Stimulated activated CD8-positive, alpha-beta memory T cell treated with anti-CD3 and anti-CD28 coated beads, Interleukin-4, amount 100 ng/mL, for 1 hour (primary cell): Measurements from ENCODE around the gene ZNF316.
"Not testable (repeated sequence)": the region's sequence is repeated elsewhere in the genome, so short reads cannot be mapped to it uniquely, and the experiment has no call there.

Experiments
- DNase-seq, 2 donors: peaks; one replicate each; pipeline ENCODE4 v3.0.0-alpha.2; 2020; ENCODE audit warnings: low read depth in 2 of 2, low spot score in 1 of 2

The ZNF316 gene

DNA sequence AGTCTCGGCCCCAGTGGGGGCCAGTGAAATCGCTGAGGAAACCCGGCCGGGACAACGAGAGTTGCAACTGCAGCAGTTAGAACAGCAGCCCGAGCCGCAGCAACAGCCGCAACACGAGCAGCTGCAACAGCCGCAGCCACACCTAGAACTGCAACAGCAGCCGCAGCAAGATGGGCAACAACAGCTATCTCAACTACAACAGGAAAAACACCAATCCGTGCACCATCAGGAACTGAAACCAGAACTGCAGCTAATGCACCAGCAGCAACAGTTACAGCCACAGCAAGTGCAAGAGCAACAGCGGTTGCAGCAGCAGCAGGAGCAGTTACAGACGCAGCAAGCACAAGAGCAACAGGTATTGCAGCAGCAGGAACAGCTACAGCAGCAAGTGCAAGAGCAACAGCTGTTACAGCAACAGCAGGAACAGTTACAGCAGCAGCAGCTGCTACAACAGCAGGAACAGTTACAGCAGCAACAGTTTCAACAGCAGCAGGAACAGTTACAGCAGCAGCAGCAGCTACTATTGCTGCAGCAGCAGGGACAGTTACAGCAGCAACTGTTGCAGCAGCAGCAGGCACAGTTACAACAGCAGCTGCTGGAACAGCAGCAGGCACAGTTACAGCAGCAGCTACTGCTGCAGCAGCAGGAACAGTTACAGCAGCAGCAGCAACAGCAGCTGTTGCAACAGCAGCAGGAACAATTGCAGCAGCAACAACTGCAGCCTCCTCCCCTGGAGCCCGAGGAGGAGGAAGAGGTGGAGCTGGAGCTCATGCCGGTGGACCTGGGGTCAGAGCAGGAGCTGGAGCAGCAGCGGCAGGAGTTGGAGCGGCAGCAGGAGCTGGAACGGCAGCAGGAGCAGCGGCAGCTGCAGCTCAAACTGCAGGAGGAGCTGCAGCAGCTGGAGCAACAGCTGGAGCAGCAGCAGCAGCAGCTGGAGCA lies 15.7 kb upstream of the ZNF316 start:
- DNase-seq = no peak

DNA sequence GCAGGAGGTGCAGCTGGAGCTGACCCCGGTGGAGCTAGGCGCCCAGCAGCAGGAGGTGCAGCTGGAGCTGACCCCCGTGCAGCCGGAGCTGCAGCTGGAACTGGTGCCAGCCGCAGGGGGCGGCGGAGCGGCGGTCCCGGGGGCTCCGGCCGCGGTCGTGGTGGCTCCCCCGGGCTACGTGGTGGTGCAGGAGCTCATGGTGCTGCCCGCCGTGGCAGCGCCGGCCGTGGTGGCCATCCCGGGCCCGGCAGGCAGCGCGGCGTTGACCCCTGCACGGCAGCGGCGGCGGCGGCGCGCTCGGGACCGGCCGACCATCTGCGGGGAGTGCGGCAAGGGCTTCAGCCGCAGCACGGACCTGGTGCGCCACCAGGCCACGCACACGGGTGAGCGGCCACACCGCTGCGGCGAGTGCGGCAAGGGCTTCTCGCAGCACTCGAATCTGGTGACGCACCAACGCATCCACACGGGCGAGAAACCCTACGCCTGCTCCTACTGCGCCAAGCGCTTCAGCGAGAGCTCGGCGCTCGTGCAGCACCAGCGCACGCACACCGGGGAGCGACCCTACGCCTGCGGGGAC lies 14.9 kb upstream of the ZNF316 start:
- no peak for DNase-seq

DNA sequence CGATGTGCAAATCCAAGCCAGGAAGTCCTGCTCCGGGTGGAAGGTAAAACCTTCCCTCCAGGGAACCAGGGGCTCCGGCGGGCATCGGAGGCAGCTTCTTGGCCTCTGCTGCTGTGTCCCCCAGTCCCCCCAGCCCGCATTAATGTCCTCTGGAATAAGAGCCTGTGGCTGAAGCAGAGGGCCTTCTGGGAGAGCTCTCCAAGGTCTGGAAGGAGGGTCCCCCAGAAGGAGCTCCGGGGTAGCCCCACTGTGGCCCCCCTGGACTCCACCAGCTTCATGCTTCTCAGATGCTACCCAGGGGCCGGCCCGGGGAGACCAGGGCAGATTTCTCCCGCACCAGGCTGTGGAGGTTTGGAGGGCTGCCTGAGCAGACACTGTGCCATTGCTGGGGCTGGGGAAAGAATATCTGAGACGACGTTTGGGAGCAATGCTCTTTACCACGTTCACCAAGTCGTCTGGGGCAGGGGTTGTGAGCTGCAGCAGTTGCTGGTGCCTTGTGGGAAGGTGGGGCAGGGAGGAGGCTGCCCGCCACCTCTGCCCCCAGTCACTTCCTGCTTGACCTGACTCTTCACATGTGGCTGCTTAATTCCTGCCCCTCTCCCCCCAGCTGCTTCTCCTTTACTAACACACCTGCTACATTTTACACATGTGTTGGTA lies 13.4 kb upstream of the ZNF316 start:
- DNase-seq = no peak

DNA sequence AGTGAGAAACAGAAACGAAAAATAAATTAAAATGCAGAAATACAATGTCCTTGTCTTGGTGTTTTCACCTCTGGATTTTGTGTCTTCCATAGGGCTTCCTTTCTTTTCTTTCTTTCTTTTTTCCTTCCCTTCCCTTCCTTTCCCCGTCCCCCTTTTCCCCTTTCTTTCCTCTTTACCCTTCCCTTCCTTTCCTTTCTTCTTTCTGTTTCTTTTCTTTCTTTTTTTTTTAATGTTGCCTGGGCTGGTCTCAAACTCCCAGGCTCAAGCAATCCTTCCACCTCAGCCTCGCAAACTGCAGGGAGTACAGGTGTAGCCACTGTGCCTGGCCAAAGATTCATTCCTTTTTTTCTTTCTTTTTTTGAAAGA lies 12.9 kb upstream of the ZNF316 start:
- DNase-seq = no peak

DNA sequence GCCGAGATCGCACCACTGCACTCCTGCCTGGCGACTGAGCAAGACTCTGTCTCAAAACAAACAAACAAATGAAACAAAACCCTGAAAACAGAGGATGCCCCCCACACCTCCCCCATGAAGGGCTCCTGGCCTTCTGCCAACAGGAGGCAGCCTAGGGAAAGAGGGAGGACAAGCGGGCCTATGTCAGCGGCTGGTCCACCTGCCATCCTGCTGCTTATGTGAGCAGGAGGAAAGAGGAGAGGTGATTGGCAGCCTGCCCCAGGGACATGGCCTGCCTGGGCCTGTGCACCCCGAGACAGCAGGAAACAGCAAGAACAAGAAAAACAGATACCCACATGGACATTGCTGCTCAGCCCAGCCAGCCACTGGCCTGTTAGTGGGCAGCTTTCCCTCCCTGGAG lies 9.1 kb upstream of the ZNF316 start:
- DNase-seq = no peak

DNA sequence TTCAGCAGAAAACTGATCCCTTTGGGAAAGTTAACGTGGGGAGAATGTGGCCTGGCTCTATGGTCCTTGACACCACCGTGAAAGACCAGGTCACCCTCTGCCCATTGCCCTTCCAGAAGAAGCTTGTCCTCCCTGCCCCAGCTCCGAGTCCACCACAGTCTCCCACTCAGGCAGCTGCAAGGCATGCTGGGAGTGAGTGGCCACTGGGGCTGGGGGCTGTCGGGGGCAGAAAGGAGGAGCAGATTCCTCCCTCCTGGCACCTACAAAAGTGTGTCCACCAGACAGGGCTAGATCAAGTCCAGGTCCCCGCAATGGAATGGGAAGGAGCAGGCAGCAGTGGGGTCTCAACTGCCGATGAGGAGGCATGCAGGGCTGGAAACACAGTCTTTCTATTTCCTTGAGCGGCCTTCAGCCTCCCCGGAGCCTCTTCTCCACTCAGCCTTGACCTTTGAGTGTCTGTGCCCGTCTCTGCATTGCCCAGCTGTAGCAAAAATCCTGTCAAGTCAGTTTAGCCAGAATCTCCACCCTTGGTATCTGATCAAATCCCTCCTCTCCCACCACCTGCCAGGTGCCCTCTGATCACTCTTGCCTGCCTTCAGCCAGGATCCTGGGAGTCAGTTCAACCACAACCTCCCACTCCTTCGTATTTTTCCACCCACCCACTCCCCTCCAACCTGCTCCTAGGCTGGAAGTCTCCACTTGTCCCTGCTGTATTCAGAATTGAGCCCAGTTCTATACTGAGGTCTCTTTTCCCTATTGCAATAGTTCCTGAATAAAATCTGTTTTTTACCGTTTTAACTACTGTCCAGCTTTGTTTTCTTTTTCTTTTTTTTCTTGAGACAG lies 6.9 kb upstream of the ZNF316 start:
- no peak for DNase-seq

DNA sequence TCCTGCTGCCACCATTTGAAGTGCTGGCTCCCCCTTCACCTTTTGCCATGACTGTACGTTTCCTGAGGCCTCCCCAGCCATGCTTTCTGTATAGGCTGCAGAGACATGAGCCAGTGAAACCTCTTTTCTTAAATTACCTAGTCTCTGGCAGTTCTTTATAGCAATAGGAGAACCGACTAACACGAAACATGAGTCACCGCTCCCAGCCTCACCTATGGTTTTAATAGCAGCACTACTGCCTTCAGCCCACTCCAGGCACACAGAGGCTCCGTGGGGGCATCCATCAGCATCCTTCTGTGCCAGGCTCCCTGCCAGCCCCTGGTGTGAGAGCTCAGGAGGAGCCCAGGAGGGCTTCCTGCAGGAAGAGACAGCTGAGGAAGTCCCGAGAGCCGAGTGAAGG lies 5.5 kb upstream of the ZNF316 start:
- DNase-seq = no peak

DNA sequence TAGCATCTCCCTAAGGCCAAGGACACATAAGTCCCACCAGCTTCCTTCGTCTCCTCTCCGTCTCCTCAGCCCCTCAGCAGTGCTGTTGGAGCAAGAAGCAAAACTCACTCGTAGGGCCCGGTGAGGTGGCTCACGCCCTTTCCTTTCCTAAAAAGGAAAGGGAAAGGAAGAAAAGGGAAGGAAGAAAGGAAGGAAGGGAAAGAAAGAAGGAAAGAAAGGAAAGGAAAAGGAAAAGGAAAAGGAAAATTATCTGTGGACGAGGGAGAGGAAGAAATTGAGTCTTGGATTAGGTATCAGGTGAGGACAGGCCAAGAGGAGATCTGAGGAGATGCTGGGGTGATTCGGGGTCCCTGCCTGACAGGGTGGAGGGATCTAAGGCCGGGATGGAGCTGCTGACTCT lies 3.1 kb upstream of the ZNF316 start:
- no peak for DNase-seq

DNA sequence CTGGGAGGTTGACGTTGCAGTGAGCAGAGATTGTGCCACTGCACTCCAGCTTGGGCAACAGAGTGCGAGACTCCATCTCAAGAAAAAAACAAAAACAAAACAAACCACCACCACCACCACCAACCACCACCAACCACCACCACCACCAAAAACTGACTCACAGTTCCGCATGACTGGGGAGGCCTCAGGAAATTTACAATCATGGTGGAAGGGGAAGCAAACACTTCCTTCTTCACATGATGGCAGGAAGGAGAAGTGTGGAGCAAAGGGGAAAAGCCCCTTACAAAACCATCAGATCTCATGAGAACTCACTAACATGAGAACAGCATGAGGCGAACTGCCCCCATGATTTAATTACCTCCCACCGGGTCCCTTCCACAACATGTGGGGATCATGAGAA lies 2.1 kb upstream of the ZNF316 start:
- not testable (repeated sequence) for DNase-seq

DNA sequence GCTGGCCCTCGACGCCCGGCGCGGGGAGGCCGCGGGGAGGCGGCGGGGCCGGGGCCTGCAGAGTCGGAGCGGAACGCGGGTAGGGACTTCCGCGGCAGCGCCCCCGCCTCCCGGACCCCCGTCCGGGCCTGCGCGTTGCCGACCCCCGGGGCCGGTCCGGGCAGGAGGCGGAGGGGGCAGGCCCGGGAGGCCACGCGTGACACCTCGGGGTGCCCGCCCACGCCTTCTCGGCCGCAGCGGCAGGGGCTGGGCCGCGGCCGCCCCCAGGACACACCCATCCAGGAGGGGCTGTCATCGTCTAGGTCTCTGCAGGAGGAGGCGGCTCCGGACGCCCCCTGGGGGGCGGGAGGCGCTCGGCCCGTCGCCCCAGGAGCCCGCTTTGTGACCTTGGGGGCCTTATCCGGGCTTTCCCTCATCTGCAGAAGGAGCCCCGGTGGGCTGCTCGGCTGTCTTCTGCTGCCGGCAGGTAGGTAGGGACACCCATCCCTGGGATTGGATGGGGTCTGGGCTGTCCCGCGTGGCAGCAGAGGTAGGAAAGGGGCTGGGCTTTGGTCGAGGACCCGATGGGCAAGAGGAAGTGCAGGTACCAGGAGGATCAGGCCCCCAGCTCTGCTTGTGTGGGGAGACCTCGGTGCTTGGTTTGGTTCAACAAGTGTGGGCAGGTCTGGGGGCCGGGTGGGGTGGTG lies 569 bp downstream of the ZNF316 start:
- peak; percentile 27 to 31 for DNase-seq

DNA sequence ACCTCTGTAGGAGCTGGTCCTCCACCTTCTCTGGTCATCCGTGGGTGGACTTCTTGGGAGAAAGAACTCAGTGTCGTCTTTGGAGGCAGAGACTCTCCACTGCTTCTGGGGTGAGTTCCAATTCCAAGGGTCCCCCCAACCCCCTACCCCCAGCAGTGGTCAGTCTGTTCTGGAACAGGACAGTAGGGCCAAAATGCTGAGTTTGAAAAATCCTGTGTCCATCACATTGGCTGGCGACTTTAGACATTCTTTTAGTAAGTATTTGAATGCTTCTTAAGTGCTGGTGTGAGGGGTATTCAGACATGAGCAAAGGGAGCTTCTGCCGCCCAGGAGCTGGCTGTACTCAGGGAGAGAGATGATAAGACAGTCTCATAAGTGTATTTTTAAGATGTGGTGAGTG lies 1.9 kb downstream of the ZNF316 start:
- no peak for DNase-seq

DNA sequence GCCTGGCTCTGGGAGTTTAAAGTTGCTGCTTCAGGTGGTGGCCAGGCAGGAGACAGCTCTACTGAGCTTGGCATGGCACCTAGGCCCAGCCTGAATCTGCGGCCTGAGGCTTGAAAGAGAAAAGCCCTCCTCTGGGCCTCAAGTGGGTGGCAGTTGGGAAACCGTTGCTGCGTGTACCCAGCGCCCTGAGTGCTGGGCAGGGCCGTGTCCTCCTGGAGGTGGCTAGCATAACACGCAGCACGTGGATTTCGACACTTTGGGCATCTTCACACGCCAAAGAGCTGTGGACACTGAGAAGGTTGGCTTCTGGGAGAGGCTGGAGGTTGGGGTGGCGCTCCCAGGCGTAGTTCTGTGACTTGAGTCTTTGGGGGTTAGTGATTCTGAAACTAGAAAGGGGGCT lies 2.5 kb downstream of the ZNF316 start:
- DNase-seq = no peak

DNA sequence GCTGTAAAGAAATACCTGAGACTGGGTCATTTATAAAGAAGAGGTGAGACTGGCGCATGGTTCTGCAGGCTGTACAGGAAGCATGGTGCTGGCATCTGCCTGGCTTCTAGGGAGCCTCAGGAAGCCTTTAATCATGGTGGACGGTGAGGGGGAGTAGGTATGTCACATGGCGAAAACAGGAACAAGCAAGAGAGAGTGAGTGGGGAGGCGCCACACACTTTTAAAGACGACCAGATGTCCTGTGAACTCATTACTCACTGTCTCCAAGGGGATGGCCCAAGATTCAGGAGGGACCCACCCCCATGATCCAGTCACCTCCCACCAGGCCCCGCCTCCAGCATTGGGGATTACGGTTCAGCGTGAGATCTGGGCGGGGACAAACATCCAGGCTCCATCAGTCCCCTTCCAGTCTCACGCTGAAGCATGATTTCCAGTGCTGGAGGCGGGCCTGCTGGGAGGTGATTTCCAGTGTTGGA lies 3.2 kb downstream of the ZNF316 start:
- DNase-seq = no peak

DNA sequence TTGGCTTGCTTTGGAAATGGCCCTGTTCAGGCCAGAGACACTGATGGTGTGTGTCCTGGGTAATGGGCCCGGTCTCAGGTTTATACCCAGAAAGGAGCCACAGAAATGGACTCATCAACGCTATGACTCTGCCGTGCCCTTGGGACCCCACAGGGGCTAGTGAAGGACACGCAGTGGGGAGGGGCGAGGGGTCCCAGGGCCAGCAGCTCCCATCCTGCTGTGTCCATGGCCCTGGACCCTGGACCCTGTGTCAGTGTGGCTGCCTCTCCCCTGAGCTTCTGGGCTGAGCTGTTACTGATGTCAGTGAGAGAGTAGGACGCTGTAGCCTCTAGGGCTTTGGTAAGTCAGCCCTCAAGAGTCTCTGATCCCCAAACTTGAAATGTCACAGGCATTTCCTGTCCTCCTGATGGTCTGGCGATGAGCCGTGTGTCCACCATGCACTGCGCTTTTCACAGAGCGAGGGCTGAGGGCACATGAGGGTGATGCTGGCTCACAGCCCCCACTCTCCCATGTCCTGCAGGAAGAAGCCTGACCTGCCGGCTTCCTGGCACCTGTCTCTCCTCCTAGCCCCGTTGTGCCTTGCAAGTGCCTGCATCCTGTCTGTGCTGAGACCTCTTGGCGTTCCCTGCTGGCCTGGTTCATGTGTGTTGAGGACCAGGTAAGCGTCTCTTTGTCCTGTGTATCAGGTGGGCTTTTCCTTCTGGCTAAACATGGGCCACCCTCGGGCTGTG lies 4.4 kb downstream of the ZNF316 start:
- no peak for DNase-seq

DNA sequence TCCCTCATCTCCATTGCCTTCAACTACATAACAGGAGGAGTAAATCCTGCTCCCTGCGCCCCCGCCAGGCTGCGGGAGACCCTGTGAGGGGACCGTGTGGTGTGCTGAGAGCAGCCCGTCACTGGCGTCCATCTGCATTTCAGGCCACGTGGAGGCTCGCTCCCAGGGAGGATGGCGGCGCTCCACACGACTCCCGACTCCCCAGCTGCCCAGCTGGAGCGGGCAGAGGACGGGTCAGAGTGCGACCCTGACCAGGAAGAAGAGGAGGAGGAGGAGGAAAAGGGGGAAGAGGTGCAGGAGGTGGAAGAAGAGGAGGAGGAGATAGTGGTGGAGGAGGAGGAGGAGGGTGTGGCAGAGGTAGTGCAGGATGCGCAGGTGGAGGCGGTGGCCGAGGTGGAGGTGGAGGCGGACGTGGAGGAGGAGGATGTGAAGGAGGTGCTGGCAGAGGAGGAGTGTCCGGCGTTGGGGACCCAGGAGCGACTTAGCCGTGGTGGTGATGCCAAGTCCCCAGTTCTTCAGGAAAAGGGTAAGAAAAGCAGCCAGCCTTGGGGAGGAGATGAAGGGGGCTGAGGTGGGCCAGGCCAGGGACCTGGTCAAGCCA lies 5.2 kb downstream of the ZNF316 start:
- no peak for DNase-seq

DNA sequence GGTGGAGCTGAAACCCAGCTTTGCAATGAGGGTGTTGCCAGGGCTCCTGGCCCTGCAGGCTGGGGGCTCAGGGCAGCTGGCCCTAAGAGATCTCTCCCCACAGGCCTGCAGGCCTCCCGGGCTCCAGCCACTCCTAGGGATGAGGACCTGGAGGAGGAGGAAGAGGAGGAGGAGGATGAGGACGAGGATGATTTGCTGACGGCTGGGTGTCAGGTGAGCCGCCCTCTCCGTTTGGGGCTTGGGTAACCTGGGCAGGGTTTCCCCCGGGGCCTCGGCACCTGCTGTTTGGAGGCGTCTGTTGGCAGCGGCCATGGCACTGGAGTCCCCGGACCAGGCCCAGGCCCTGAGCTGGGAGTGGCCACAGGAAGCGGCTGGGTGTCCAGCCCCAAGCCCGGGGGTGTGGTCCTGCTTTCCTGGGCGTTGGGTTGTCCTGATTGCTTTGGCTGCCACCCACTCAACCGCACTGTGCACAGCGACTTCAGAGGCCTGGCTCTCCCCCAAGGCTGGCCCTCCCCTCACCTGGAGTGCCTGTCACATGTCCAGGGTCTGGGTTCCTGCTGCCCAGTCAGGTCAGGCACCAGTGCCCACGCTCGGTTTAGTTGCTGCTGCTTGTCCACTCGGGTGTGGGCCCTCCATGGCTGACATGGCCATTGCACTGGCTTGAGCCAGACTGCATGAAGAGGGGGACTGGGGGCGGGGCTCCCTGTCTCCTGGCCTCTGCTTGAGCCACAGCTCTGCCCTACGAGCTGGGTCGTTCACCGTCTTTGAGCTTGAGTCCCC lies 5.9 kb downstream of the ZNF316 start:
- DNase-seq = no peak

DNA sequence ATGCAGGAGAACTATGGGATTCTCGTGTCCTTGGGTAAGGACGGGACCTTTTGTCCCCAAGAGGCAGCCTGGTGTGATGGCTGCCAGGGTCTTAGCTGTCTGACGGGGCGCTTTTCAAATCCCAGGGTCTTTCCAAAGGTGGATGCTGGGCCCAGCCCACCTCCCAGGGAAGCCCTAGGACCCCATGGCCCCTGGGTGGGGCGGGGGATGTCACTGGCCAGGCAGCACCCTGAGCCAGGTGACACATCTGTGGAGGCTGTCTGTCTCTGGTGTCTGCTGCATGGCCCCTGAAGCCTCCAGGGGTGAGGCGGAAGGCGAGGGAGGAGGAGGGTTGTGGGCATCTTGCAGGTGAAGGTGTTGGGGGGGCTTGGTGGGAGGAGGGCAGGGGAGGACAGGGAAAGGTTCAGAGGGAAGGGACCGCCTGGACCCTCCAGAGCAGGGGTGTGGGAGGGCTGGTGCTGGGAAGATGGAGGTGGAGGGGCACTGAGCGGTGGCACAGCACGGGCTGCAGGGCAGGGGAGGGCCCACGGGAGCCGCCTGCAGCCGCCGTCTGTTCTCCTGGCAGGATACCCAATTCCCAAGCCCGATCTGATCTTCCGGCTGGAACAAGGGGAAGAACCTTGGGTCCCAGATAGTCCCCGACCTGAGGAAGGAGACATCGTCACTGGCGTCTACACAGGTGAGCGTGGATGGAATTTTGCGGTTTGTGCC lies 7.0 kb downstream of the ZNF316 start:
- no peak for DNase-seq

DNA sequence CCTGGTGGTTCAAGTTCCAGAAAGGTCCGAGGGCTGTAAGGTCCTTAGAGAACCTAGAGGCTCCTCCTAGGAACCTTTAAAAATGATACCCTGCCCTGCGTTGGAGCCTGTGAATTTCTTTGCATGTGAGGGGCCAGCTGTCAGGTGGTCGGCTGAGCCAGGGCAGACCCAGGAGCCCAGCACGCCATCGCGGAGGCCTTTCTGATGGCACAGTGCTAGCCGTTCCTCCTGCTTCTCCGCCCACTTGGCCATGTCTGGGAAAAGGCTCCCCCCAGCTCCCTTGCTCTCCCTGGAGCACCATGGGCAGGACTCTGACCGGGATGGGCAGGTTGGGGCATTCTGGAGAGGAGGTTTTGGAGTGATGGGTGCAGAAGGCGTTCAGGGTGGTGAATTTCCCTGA lies 7.6 kb downstream of the ZNF316 start:
- no peak for DNase-seq
